ENCODE results near the gene CHMP1A. TPM values are rescaled to one million over a fixed set of nuclear protein-coding genes. Genes with fewer than 3 reads are reported as not detected.

Gene CHMP1A
- 10 to 100 TPM; 40.4 to 64.3 (median 50.3) TPM for total RNA-seq

GRCh38 chr16:89657442-89658220 lies at the start of gene CHMP1A, which contains the start of gene SPATA33:
Gene CHMP1A, minus strand, starts transcription at chr16:89657708. Its CDS starts 120 bp downstream, at chr16:89657588.
Gene SPATA33, plus strand, starts transcription at chr16:89657836. Its CDS starts 76 bp downstream, at chr16:89657912.
- no peak for TF ChIP-seq CTCF (IDR thresholded peaks at IDR 0.05; ENCODE audit: low read depth)

GRCh38 chr16:89706518-89707260 lies 49.2 kb upstream of the CHMP1A start:
- no peak for TF ChIP-seq CTCF (IDR thresholded peaks at IDR 0.05; ENCODE audit: low read depth)

- TF ChIP-seq CTCF (IDR thresholded peaks at IDR 0.05; ENCODE audit: low read depth) = no peak
Observed at GRCh38 chr16:89705006-89705405, 47.5 kb upstream of the CHMP1A start.

- no peak for TF ChIP-seq CTCF (IDR thresholded peaks at IDR 0.05; ENCODE audit: low read depth)
Observed at GRCh38 chr16:89704281-89704680, 46.8 kb upstream of the CHMP1A start.

- TF ChIP-seq CTCF (IDR thresholded peaks at IDR 0.05; ENCODE audit: low read depth) = no peak
Observed at GRCh38 chr16:89701425-89702406, 44.2 kb upstream of the CHMP1A start, which contains the start of gene SPATA2L. Gene SPATA2L, minus strand, starts transcription at chr16:89701705. Its CDS starts 473 bp downstream, at chr16:89701232.

- no peak for TF ChIP-seq CTCF (IDR thresholded peaks at IDR 0.05; ENCODE audit: low read depth)
Observed at GRCh38 chr16:89700649-89701424, 43.3 kb upstream of the CHMP1A start.

Data from subcutaneous adipose tissue (tissue), 4 donors.